K562 (cell line): ENCODE results near the gene CPNE6.

Experiments used
- BRD4 ChIP-seq: fragments of 200-600 bp; sonication (generic); IDR thresholded peaks from 2 replicates; pipeline ENCODE4 v1.6.1; 2017; ENCODE audit warnings: inconsistent platforms
- CTCF ChIP-seq, 3 experiments: IDR thresholded peaks in 2 of 3; conservative IDR thresholded peaks in 1 of 3; 2 replicates each; pipeline ENCODE4 v1.5.1; 2011 to 2012; ENCODE audit warnings: low read length in 3 of 3, mild to moderate bottlenecking in 3 of 3, control low read depth in 2 of 3, improper control_type of control experiment in 1 of 3, inconsistent platforms in 1 of 3, low read depth in 1 of 3, mixed read lengths in 1 of 3, moderate library complexity in 1 of 3; ENCODE audit not compliant: insufficient read depth in 2 of 3
- ERF ChIP-seq: fragments of 450-650 bp; formaldehyde crosslinking; IDR thresholded peaks from 2 replicates; pipeline ENCODE4 v1.4.0; 2020; ENCODE audit warnings: mild to moderate bottlenecking, mixed read lengths
- HDAC2 ChIP-seq: fragments of 450-650 bp; IDR thresholded peaks from 2 replicates; pipeline ENCODE4 v1.6.1; 2016; ENCODE audit warnings: mild to moderate bottlenecking
- ILK ChIP-seq: fragments of 450-650 bp; IDR thresholded peaks from 2 replicates; pipeline ENCODE4 v1.6.1; 2016; ENCODE audit warnings: missing genetic modification characterization, low read depth, mild to moderate bottlenecking, missing compliant biosample characterization, moderate library complexity, borderline replicate concordance
- MEF2A ChIP-seq: IDR thresholded peaks from 2 replicates; pipeline ENCODE4 v1.6.1; 2011; ENCODE audit warnings: low read depth, mild to moderate bottlenecking, low read length, moderate library complexity; ENCODE audit not compliant: control insufficient read depth
- NKRF ChIP-seq: fragments of 450-650 bp; IDR thresholded peaks from 2 replicates; pipeline ENCODE4 v1.6.1; 2016; ENCODE audit warnings: borderline replicate concordance
- SP2 ChIP-seq: IDR thresholded peaks from 2 replicates; pipeline ENCODE4 v1.6.1; 2011; ENCODE audit warnings: mild to moderate bottlenecking, low read depth, low read length, moderate library complexity; ENCODE audit not compliant: poor library complexity, severe bottlenecking; ENCODE audit errors: extremely low read depth
- SRF ChIP-seq, 2 experiments: fragments of 250-450, 450-650 bp in 1 of 2; sonication (Bioruptor Pico) in 1 of 2; sonication (generic) in 1 of 2; formaldehyde crosslinking; IDR thresholded peaks; 2 replicates each; pipeline versions ENCODE4 v1.5.0 to v1.5.1; 2020 to 2022; ENCODE audit warnings: mild to moderate bottlenecking in 1 of 2, missing genetic modification reagents in 1 of 2
- USF2 ChIP-seq: sonication (generic); formaldehyde crosslinking; IDR thresholded peaks from 2 replicates; pipeline ENCODE4 v1.5.0; 2020; ENCODE audit warnings: missing genetic modification reagents
- ZNF431 ChIP-seq: sonication (generic); formaldehyde crosslinking; IDR thresholded peaks from 2 replicates; pipeline ENCODE4 v1.8.0; 2022; ENCODE audit warnings: mild to moderate bottlenecking, missing genetic modification reagents
- ZNF639 ChIP-seq, 2 experiments: fragments of 200-800 bp in 1 of 2; sonication (Bioruptor generic) in 1 of 2; sonication (generic) in 1 of 2; formaldehyde crosslinking in 1 of 2; IDR thresholded peaks in 1 of 2; conservative IDR thresholded peaks in 1 of 2; 2 replicates each; pipeline versions ENCODE4 v1.5.0 to v1.6.1; 2016 to 2020; ENCODE audit warnings: missing compliant biosample characterization in 1 of 2, missing genetic modification characterization in 1 of 2, missing genetic modification reagents in 1 of 2

DNA sequence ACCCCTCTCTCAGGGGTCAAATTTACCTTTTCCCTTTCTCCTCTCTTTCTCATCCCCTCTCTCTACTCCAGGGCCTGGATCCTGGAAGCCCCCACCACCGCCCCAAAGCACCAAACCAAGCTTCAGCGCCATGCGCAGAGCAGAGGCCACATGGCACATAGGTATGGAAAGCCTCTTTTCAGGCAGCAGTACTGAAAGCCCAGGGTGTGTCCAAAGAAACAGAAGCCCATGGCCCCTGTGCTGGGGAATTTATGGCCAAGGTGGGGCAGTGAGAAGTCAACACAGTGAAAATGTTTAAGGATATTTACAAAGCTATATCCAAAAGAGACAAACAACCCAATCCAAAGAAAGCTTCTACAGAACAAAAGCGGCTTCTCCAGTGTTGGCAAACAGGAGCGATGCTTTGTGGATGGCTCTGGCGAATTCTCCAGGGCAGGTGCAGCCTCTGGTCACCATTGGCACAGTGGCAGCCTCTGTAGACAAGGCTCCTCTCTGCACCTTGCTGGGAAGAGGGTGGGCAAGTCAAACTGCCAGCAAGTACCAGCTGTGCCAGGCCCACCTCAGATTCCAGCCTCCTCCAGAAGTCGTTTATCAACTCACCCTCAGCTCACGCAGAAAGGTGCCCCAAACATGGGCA is 4.7 kb upstream of the CPNE6 start:
- TF ChIP-seq ERF (no peak), CTCF (IDR thresholded peaks at IDR 0.05 in 2 of 3, conservative IDR thresholded peaks at IDR 0.05 in 1 of 3; ENCODE audit: insufficient read depth in 2 of 3, low read depth in 1 of 3, low read length in 3 of 3) (no peak), BRD4 (no peak), ZNF431 (CRISPR knock-in tag) (no peak), USF2 (CRISPR knock-in tag) (no peak), NKRF (no peak), SRF (CRISPR knock-in tag; IDR thresholded peaks at IDR 0.05) (no peak), ILK (tag) (no peak), MEF2A (no peak), ZNF639 (CRISPR knock-in tag; conservative IDR thresholded peaks at IDR 0.05 in 1 of 2, IDR thresholded peaks at IDR 0.05 in 1 of 2) (no peak), SP2 (no peak), HDAC2 (no peak)
